CD4-positive, alpha-beta T cell treated with Interleukin-15 for 4 hours (primary cell): ENCODE measurements around the gene C14orf132.

Source experiments
- DNase-seq: peaks from one replicate; pipeline ENCODE4 v3.0.0-alpha.2; 2020; ENCODE audit warnings: low spot score

The C14orf132 gene

GRCh38 chr14:96120941-96121340 lies 81.8 kb downstream of the C14orf132 start:
- no peak for DNase-seq

GRCh38 chr14:96121660-96122395 lies 82.7 kb downstream of the C14orf132 start:
- no peak for DNase-seq

- DNase-seq, result no peak
Measured at GRCh38 chr14:96122496-96122895, 83.3 kb downstream of the C14orf132 start.

- no peak for DNase-seq
Measured at GRCh38 chr14:96125536-96125935, 86.4 kb downstream of the C14orf132 start.

GRCh38 chr14:96126339-96126782 lies 87.2 kb downstream of the C14orf132 start:
- peak; percentile 66 for DNase-seq

GRCh38 chr14:96126783-96127271 lies 87.7 kb downstream of the C14orf132 start:
- DNase-seq, result no peak

- DNase-seq, result no peak
Measured at GRCh38 chr14:96129128-96129736, 90.1 kb downstream of the C14orf132 start.

GRCh38 chr14:96130391-96130790 lies 91.2 kb downstream of the C14orf132 start:
- no peak for DNase-seq

- no peak for DNase-seq
Measured at GRCh38 chr14:96130854-96131253, 91.7 kb downstream of the C14orf132 start.

- no peak for DNase-seq
Measured at GRCh38 chr14:96131836-96132235, 92.7 kb downstream of the C14orf132 start.

GRCh38 chr14:96134508-96134907 lies 95.3 kb downstream of the C14orf132 start:
- DNase-seq, result no peak

- no peak for DNase-seq
Measured at GRCh38 chr14:96135285-96135684, 96.1 kb downstream of the C14orf132 start.

GRCh38 chr14:96136371-96137005 lies 97.3 kb downstream of the C14orf132 start:
- no peak for DNase-seq

- no peak for DNase-seq
Measured at GRCh38 chr14:96138241-96138640, 99.1 kb downstream of the C14orf132 start.

- no peak for DNase-seq
Measured at GRCh38 chr14:96139169-96139568, 100.0 kb downstream of the C14orf132 start.

GRCh38 chr14:96139879-96140278 lies 100.7 kb downstream of the C14orf132 start:
- DNase-seq, result no peak

- no peak for DNase-seq
Measured at GRCh38 chr14:96140952-96141351, 101.8 kb downstream of the C14orf132 start.
